ENCODE measurements around the gene PLIN1.

Gene PLIN1, protein sequence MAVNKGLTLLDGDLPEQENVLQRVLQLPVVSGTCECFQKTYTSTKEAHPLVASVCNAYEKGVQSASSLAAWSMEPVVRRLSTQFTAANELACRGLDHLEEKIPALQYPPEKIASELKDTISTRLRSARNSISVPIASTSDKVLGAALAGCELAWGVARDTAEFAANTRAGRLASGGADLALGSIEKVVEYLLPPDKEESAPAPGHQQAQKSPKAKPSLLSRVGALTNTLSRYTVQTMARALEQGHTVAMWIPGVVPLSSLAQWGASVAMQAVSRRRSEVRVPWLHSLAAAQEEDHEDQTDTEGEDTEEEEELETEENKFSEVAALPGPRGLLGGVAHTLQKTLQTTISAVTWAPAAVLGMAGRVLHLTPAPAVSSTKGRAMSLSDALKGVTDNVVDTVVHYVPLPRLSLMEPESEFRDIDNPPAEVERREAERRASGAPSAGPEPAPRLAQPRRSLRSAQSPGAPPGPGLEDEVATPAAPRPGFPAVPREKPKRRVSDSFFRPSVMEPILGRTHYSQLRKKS

DNA sequence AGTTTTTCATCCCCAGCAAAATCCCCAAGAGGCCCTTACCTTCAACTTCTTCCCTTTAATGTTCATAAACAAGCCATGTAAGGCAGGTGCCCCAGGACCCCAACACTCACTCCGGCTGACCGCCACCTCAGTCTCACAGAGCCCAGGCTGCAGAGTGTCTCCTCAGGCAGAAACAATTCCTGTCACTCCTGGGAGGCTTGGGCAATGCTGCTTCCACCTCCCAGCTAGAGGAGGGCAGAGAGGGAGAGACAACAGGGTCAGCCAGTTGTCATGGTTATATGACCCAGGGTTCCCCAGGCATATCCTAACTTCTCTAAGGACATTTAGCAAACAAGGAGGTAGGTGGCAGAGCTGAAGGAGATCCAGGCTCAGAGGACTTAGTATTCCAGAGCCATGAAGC lies at the start of gene PLIN1:
PLIN1 (minus strand) TSS at position 156 of the 400 bp plus-strand sequence. CDS start 1,878 bp downstream, outside the sequence.
- H3K4me3 ChIP-seq (ENCODE audit: low read depth, low read length), result no peak within 1 kb of the TSS
- TF ChIP-seq, protein P1, sequence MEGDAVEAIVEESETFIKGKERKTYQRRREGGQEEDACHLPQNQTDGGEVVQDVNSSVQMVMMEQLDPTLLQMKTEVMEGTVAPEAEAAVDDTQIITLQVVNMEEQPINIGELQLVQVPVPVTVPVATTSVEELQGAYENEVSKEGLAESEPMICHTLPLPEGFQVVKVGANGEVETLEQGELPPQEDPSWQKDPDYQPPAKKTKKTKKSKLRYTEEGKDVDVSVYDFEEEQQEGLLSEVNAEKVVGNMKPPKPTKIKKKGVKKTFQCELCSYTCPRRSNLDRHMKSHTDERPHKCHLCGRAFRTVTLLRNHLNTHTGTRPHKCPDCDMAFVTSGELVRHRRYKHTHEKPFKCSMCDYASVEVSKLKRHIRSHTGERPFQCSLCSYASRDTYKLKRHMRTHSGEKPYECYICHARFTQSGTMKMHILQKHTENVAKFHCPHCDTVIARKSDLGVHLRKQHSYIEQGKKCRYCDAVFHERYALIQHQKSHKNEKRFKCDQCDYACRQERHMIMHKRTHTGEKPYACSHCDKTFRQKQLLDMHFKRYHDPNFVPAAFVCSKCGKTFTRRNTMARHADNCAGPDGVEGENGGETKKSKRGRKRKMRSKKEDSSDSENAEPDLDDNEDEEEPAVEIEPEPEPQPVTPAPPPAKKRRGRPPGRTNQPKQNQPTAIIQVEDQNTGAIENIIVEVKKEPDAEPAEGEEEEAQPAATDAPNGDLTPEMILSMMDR (IDR thresholded peaks at IDR 0.05; ENCODE audit: insufficient read depth, low read depth, low read length, missing control alignments), result no peak
- DNase-seq (ENCODE audit: low read depth), result no peak

DNA sequence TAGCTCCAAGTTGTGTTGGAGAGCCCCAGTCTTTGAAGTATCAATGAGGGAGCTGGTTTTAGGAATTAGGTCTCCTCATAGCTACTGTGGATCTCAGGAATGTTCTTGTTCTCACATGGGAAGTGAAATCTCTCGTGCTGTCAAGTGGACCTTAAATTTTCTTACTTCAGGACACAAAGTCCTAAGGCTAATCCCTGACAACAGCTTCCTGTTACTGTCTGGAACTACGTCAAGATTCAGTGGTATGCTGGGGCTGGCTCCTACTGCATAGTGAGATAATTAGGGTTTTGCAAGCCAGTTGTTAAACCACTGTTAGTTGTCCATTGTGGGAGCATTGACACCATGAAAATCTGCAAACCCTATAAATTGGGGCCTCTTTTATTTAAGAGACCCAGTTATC lies 49.1 kb upstream of the PLIN1 start:
- TF ChIP-seq, protein P1 (IDR thresholded peaks at IDR 0.05; ENCODE audit: insufficient read depth, low read depth, low read length, missing control alignments), result no peak
- H3K4me3 ChIP-seq (ENCODE audit: low read depth, low read length), result no peak overlapping the region
- DNase-seq (ENCODE audit: low read depth), result no peak

DNA sequence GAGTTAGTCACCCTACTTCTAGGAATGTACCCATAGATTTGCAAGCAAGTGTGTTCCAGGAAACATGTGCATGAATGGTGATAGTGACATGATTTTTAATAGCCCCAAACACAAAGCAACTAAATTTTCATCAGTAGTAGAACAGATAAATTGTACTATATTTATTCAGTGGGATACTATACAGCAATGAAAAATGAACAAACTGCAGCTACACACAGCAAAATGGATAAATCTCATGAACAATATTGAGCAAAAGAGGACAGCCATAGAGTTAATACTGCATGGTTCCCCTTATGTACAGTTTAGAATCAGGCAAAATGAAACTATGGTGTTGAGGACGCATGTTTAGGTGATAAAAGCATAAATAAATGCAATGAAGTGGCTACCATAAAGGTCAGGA lies 45.9 kb upstream of the PLIN1 start:
- no peak overlapping the region for H3K4me3 ChIP-seq (ENCODE audit: low read depth, low read length)
- TF ChIP-seq, protein P1 (IDR thresholded peaks at IDR 0.05; ENCODE audit: insufficient read depth, low read depth, low read length, missing control alignments), result no peak
- DNase-seq (ENCODE audit: low read depth), result no peak

DNA sequence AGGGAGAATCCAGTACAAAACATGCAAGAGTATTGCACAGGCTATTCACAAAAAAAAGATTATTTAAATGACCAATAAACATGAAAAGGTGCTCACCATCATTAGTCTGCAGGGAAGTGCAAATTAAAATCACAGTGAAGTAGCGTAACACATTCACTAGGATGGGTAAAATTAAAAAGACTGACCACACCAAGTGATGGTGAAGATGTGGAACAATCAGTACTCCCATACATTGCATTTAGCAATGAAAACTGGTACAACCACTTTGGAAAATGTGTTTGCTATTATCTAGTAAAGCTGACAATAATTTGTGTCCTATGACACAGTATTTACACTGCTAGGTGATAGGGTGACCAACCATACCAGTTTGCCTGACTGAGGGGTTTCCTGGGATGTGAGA lies 45.5 kb upstream of the PLIN1 start:
- H3K4me3 ChIP-seq (ENCODE audit: low read depth, low read length), result no peak overlapping the region
- TF ChIP-seq, protein P1 (IDR thresholded peaks at IDR 0.05; ENCODE audit: insufficient read depth, low read depth, low read length, missing control alignments), result no peak
- no peak for DNase-seq (ENCODE audit: low read depth)

DNA sequence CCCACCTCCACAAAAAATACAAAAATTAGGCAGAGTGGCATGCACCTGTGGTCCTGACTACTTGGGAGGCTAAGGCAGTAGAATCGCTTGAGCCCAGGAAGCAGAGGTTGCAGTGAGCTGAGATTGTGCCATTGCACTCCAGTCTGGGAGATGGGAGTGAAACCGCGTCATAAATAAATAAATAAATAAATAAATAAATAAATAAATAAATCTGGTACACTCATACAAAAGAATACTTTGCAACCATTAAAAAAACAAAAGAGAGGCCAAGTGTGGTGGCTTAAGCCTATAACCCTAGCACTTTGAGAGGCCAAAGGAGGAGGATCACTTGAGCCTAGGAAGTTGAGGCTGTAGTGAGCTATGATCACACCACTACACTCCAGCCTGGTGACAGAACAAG lies 43.9 kb upstream of the PLIN1 start:
- TF ChIP-seq, protein P1 (IDR thresholded peaks at IDR 0.05; ENCODE audit: insufficient read depth, low read depth, low read length, missing control alignments), result no peak
- DNase-seq (ENCODE audit: low read depth), result no peak
- no peak overlapping the region for H3K4me3 ChIP-seq (ENCODE audit: low read depth, low read length)

DNA sequence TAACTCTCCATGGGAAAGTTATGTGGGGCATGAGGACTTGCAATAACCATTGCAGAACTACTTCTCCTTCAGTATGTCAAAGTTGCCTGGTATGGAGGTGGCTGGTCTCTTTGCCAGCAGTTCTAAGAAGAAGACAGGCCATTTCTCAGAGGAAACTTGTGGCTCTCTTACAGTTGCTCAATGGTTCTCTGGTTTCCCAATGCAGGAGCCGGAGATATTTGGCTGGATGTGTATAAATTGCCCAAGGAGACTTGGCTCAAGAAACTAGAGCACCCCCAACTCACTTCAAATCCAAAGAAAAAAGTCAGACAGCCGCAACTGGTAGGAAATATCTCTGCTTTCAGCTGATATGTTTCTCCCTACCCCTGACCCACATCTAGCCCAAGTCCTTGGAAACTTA lies 35.6 kb upstream of the PLIN1 start:
- TF ChIP-seq, protein P1 (IDR thresholded peaks at IDR 0.05; ENCODE audit: insufficient read depth, low read depth, low read length, missing control alignments), result no peak
- no peak overlapping the region for H3K4me3 ChIP-seq (ENCODE audit: low read depth, low read length)
- no peak for DNase-seq (ENCODE audit: low read depth)
